ENCODE measurements around the gene GATB. TPM values are rescaled to one million over a fixed set of nuclear protein-coding genes. Genes with fewer than 3 reads are reported as not detected.

Gene GATB
- total and polyA plus RNA-seq, 2 experiments from 2014 or later: 17.7 to 18.9 TPM

- Histone ChIP-seq H3K79me2 (replicated peaks; ENCODE audit: insufficient read depth) (no peaks in the 10 kb centered on the region), H3K9me2 (ENCODE audit: insufficient read depth) (no peaks in the 10 kb centered on the region), H3K4me3 (no peak overlapping the region), H3K27ac (ENCODE audit: low read depth) (no peak overlapping the region), H3K4me1 (ENCODE audit: insufficient read depth) (no peaks in the 10 kb centered on the region), H3K27me3 (ENCODE audit: insufficient read depth) (no peaks in the 10 kb centered on the region), H2AFZ (no peak overlapping the region), H4K20me1 (replicated peaks; ENCODE audit: insufficient read depth) (no peaks in the 10 kb centered on the region), H3K36me3 (ENCODE audit: insufficient read depth) (no peaks in the 10 kb centered on the region; the same call in 1 of the 2 replicates), H3K4me2 (no peak overlapping the region), H3F3A (replicated peaks; ENCODE audit: low read depth) (no peaks in the 10 kb centered on the region)
- H3K27me3 Mint-ChIP-seq (ENCODE audit: insufficient read depth, low read depth, poor library complexity): peaks cover 7% of the 10 kb centered on the region
- H3K4me1 Mint-ChIP-seq: peaks cover 4% of the 10 kb centered on the region; the same call in 1 of the 3 replicates
- ATAC-seq (no peak), DNase-seq (ENCODE audit: low spot score) (no peak)
- no peaks in the 10 kb centered on the region for H3K9me3 Mint-ChIP-seq
- no peak overlapping the region for H3K4me3 Mint-ChIP-seq
- H3K36me3 Mint-ChIP-seq (ENCODE audit: low read depth): peaks cover 20% of the 10 kb centered on the region
- H3K27ac Mint-ChIP-seq: no peak overlapping the region
- no peak for TF ChIP-seq CTCF (conservative IDR thresholded peaks at IDR 0.05; ENCODE audit: low read depth in 2 of 2)
Measured at GRCh38 chr4:151702256-151702655, 58.6 kb downstream of the GATB start.

- H3K4me3 ChIP-seq: no peak overlapping the region
- H4K20me1 ChIP-seq (replicated peaks; ENCODE audit: insufficient read depth): no peaks in the 10 kb centered on the region
- H3F3A ChIP-seq (replicated peaks; ENCODE audit: low read depth): no peaks in the 10 kb centered on the region
- H3K4me1 Mint-ChIP-seq: peaks cover 4% of the 10 kb centered on the region; the same call in 1 of the 3 replicates
- H3K4me3 Mint-ChIP-seq: no peak overlapping the region
- ATAC-seq (no peak), DNase-seq (ENCODE audit: low spot score) (no peak)
- H3K9me2 ChIP-seq (ENCODE audit: insufficient read depth): no peaks in the 10 kb centered on the region
- H3K27me3 Mint-ChIP-seq (ENCODE audit: insufficient read depth, low read depth, poor library complexity): peaks cover 7% of the 10 kb centered on the region
- H3K27me3 ChIP-seq (ENCODE audit: insufficient read depth): no peaks in the 10 kb centered on the region
- no peaks in the 10 kb centered on the region for H3K4me1 ChIP-seq (ENCODE audit: insufficient read depth)
- peaks cover 31% of the 10 kb centered on the region for H3K36me3 Mint-ChIP-seq (ENCODE audit: low read depth)
- no peak overlapping the region for H3K27ac Mint-ChIP-seq
- no peaks in the 10 kb centered on the region for H3K79me2 ChIP-seq (replicated peaks; ENCODE audit: insufficient read depth)
- no peaks in the 10 kb centered on the region; the same call in 1 of the 2 replicates for H3K36me3 ChIP-seq (ENCODE audit: insufficient read depth)
- H3K27ac ChIP-seq (ENCODE audit: low read depth): no peak overlapping the region
- TF ChIP-seq CREB1 (CRISPR knock-in tag; IDR thresholded peaks at IDR 0.05; ENCODE audit: low read depth) (no peak), NANOG (IDR thresholded peaks at IDR 0.05; ENCODE audit: borderline replicate concordance) (no peak), ETS1 (IDR thresholded peaks at IDR 0.05) (no peak)
- no peak overlapping the region for H3K4me2 ChIP-seq
- no peaks in the 10 kb centered on the region for H3K9me3 Mint-ChIP-seq
- no peak overlapping the region for H2AFZ ChIP-seq
Measured at GRCh38 chr4:151700566-151701316, 60.1 kb downstream of the GATB start.

GRCh38 chr4:151698213-151698612 is 62.6 kb downstream of the GATB start:
- no peak for ATAC-seq
- Histone ChIP-seq H3K27me3 (ENCODE audit: insufficient read depth) (no peaks in the 10 kb centered on the region), H3K4me1 (ENCODE audit: insufficient read depth) (no peaks in the 10 kb centered on the region), H3K4me3 (no peak overlapping the region), H3K27ac (ENCODE audit: low read depth) (no peak overlapping the region), H3K9me2 (ENCODE audit: insufficient read depth) (no peaks in the 10 kb centered on the region), H4K20me1 (replicated peaks; ENCODE audit: insufficient read depth) (no peaks in the 10 kb centered on the region), H2AFZ (no peak overlapping the region), H3F3A (replicated peaks; ENCODE audit: low read depth) (no peaks in the 10 kb centered on the region), H3K36me3 (ENCODE audit: insufficient read depth) (no peaks in the 10 kb centered on the region), H3K4me2 (no peak overlapping the region), H3K79me2 (replicated peaks; ENCODE audit: insufficient read depth) (no peaks in the 10 kb centered on the region)
- Mint-ChIP-seq H3K4me3 (no peak overlapping the region), H3K4me1 (peaks cover under 1% of the 10 kb centered on the region; the same call in 1 of the 3 replicates), H3K36me3 (ENCODE audit: low read depth) (peaks cover 22% of the 10 kb centered on the region), H3K27me3 (ENCODE audit: insufficient read depth, low read depth, poor library complexity) (peaks cover 7% of the 10 kb centered on the region), H3K27ac (no peak overlapping the region), H3K9me3 (no peaks in the 10 kb centered on the region)
- DNase-seq (ENCODE audit: low spot score): no peak
- no peak for TF ChIP-seq CTCF (conservative IDR thresholded peaks at IDR 0.05; ENCODE audit: low read depth in 2 of 2)
- no peak for TF ChIP-seq ZNF114 (CRISPR knock-in tag; IDR thresholded peaks at IDR 0.05)
- TF ChIP-seq EZH2phosphoT487 (IDR thresholded peaks at IDR 0.05; ENCODE audit: unreplicated experiment): no peak
- TF ChIP-seq, protein P1, sequence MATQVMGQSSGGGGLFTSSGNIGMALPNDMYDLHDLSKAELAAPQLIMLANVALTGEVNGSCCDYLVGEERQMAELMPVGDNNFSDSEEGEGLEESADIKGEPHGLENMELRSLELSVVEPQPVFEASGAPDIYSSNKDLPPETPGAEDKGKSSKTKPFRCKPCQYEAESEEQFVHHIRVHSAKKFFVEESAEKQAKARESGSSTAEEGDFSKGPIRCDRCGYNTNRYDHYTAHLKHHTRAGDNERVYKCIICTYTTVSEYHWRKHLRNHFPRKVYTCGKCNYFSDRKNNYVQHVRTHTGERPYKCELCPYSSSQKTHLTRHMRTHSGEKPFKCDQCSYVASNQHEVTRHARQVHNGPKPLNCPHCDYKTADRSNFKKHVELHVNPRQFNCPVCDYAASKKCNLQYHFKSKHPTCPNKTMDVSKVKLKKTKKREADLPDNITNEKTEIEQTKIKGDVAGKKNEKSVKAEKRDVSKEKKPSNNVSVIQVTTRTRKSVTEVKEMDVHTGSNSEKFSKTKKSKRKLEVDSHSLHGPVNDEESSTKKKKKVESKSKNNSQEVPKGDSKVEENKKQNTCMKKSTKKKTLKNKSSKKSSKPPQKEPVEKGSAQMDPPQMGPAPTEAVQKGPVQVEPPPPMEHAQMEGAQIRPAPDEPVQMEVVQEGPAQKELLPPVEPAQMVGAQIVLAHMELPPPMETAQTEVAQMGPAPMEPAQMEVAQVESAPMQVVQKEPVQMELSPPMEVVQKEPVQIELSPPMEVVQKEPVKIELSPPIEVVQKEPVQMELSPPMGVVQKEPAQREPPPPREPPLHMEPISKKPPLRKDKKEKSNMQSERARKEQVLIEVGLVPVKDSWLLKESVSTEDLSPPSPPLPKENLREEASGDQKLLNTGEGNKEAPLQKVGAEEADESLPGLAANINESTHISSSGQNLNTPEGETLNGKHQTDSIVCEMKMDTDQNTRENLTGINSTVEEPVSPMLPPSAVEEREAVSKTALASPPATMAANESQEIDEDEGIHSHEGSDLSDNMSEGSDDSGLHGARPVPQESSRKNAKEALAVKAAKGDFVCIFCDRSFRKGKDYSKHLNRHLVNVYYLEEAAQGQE (IDR thresholded peaks at IDR 0.05; ENCODE audit: unreplicated experiment): no peak
- no peak for TF ChIP-seq ZNF331 (CRISPR knock-in tag; IDR thresholded peaks at IDR 0.05; ENCODE audit: low read depth)
